Astrocyte of the spinal cord (primary cell): ENCODE data around the gene C3orf70.

ENCODE experiments used
- DNase-seq: peaks from one replicate; pipeline ENCODE4 v3.0.0; 2011; ENCODE audit warnings: low read depth, low spot score
- H3K4me3 ChIP-seq: 2 replicates; pipeline ENCODE4 v1.5.1; 2011; ENCODE audit warnings: low read depth, mild to moderate bottlenecking, low read length, moderate library complexity
- CTCF ChIP-seq: IDR thresholded peaks from 2 replicates; pipeline ENCODE4 v1.5.1; 2012; ENCODE audit warnings: low read depth, mild to moderate bottlenecking, low read length, inconsistent platforms
- in situ Hi-C: cut with HindIII; loops from 2 replicates; pipeline ENCODE4 v1.10.0; 2017; ENCODE audit warnings: low sequenced_read_pairs

Gene C3orf70

GRCh38 chr3:185051801-185052200 lies 101.1 kb downstream of the C3orf70 start:
- DNase-seq, result no peak
- in situ Hi-C loops, result no loop called here
- no peak overlapping the region for H3K4me3 ChIP-seq
- TF ChIP-seq CTCF, result no peak

DNA sequence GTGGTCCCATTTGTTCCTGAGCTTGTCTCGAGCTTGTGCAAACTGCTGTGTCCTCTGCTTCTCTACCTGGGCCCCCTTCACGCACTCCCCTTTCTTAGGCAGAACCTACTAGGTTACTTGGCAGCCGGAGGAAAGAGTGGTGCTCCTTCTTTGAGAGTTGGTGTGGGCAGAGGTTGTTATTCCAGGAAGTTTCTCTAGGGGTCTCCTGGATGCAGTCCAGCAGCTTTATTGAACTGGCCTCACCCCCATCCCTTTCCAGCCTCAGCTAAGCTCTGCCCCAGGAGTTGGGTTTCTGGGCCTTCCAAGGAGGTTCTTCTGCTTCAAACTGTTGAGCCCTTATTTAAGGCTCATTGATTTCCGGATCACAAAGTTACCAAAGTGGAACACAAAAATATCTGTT lies 103.2 kb downstream of the C3orf70 start:
- no peak for TF ChIP-seq CTCF
- in situ Hi-C loops, result no loop called here

GRCh38 chr3:185046603-185047002 lies 106.3 kb downstream of the C3orf70 start:
- DNase-seq, result no peak
- H3K4me3 ChIP-seq, result no peak overlapping the region
- in situ Hi-C loops, result no loop called here
- no peak for TF ChIP-seq CTCF

More for the DNA sequence above, 103.2 kb downstream of the C3orf70 start:
- DNase-seq, result no peak
- no peak overlapping the region for H3K4me3 ChIP-seq

- no peak for TF ChIP-seq CTCF
- in situ Hi-C loops, result no loop called here
- no peak overlapping the region for H3K4me3 ChIP-seq
- no peak for DNase-seq
These were observed 106.7 kb downstream of the C3orf70 start for GRCh38 chr3:185046164-185046515.

DNA sequence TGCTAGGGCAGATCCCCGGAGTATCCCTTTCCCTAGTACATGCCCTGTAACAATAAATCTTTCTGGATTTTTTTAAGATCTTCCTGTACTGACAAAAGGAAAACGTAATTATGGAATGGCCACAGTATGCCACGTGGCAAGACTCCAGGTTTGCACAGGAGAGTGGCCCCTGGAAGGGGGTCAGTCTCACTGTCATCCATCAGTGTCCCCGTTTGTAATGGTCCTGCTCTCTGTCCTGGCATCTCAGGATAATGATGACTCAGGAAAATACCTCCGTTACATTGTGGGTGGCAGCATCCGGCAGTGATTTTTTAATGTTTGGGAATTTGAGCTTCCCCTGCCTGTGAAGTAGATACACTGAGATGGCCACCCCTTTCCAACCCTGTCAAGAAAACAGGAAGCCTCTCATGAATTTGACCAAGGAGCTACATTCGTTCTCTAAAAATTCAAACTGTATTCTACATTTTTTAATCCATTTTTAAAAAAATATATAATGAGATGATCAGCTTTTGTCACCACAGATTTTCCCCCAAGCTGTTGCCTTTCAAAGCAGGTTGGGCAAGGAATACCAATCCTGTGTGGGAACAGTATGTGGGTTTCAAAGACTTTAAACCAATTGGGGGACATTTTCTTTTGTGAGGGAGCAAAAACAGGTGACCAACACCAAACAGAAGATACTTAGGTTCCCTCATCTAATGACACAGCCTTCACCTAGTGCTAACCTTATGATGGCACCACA lies 110.4 kb downstream of the C3orf70 start:
- no peak for TF ChIP-seq CTCF
- no peak for DNase-seq
- no peak overlapping the region for H3K4me3 ChIP-seq
- in situ Hi-C loops, result no loop called here

GRCh38 chr3:185041540-185041939 lies 111.3 kb downstream of the C3orf70 start:
- TF ChIP-seq CTCF, result no peak
- DNase-seq, result no peak
- no peak overlapping the region for H3K4me3 ChIP-seq
- in situ Hi-C loops, result no loop called here
